GM12872 (cell line): Measurements from ENCODE around the gene NOC3L.

Experiments
- CTCF ChIP-seq: IDR thresholded peaks from 3 replicates; pipeline ENCODE4 v1.5.1; 2011; ENCODE audit warnings: low read depth, mild to moderate bottlenecking, low read length, moderate library complexity; ENCODE audit not compliant: insufficient read depth

NOC3L gene

GRCh38 chr10:94357193-94357592 is 5.5 kb downstream of the NOC3L start:
- no peak for TF ChIP-seq CTCF

GRCh38 chr10:94355841-94356240 is 6.9 kb downstream of the NOC3L start:
- TF ChIP-seq CTCF: no peak

- TF ChIP-seq CTCF: no peak
These were observed 9.4 kb downstream of the NOC3L start for GRCh38 chr10:94353336-94353735.

GRCh38 chr10:94351089-94351488 is 11.7 kb downstream of the NOC3L start:
- no peak for TF ChIP-seq CTCF

- no peak for TF ChIP-seq CTCF
These were observed 13.4 kb downstream of the NOC3L start for GRCh38 chr10:94349327-94349726.

- TF ChIP-seq CTCF: no peak
These were observed 18.1 kb downstream of the NOC3L start for GRCh38 chr10:94344522-94345122.

GRCh38 chr10:94343151-94343550 is 19.6 kb downstream of the NOC3L start:
- no peak for TF ChIP-seq CTCF

- no peak for TF ChIP-seq CTCF
These were observed 27.9 kb downstream of the NOC3L start for GRCh38 chr10:94334857-94335256.
